H9 (cell line): Measurements from ENCODE around the gene SPATA6. TPM values are rescaled to one million over a fixed set of nuclear protein-coding genes. Genes with fewer than 3 reads are reported as not detected.
"Not testable (repeated sequence)": the region's sequence is repeated elsewhere in the genome, so short reads cannot be mapped to it uniquely, and the experiment has no call there.

Experiments used
- DNase-seq: peaks from one replicate; pipeline ENCODE4 v3.0.0-alpha.2; 2017
- H2AFZ ChIP-seq: one replicate; pipeline ENCODE4 v1.6.1; 2013; ENCODE audit warnings: mild to moderate bottlenecking, low read length, control low read depth, moderate library complexity
- H2AK5ac ChIP-seq: 2 replicates; pipeline ENCODE4 v1.6.1; 2013; ENCODE audit warnings: low read length, control low read depth, mixed read lengths; ENCODE audit not compliant: insufficient read length
- H2BK120ac ChIP-seq: one replicate; pipeline ENCODE4 v1.6.1; 2013; ENCODE audit warnings: low read depth, mild to moderate bottlenecking, low read length, control low read depth, inconsistent platforms; ENCODE audit not compliant: poor library complexity, severe bottlenecking
- H2BK12ac ChIP-seq: 2 replicates; pipeline ENCODE4 v1.6.1; 2013; ENCODE audit warnings: low read length, control low read depth, mixed read lengths, low read depth; ENCODE audit not compliant: insufficient read length
- H2BK15ac ChIP-seq: 2 replicates; pipeline ENCODE4 v1.6.1; 2013; ENCODE audit warnings: low read depth, low read length, control low read depth
- H2BK20ac ChIP-seq: one replicate; pipeline ENCODE4 v1.6.1; 2013; ENCODE audit warnings: low read depth, mild to moderate bottlenecking, low read length, control low read depth, inconsistent platforms; ENCODE audit not compliant: poor library complexity, severe bottlenecking
- H2BK5ac ChIP-seq: 2 replicates; pipeline ENCODE4 v1.6.1; 2013; ENCODE audit warnings: low read length, control low read depth, mixed read lengths; ENCODE audit not compliant: insufficient read length
- H3K14ac ChIP-seq: 2 replicates; pipeline ENCODE4 v1.6.1; 2013; ENCODE audit warnings: low read length, control low read depth; ENCODE audit not compliant: insufficient read depth
- H3K18ac ChIP-seq: 2 replicates; pipeline ENCODE4 v1.6.1; 2013; ENCODE audit warnings: low read depth, mild to moderate bottlenecking, mixed read lengths, low read length, control low read depth; ENCODE audit not compliant: insufficient read length
- H3K23ac ChIP-seq: 2 replicates; pipeline ENCODE4 v1.6.1; 2013; ENCODE audit warnings: low read length, control low read depth, mixed read lengths, low read depth; ENCODE audit not compliant: insufficient read length
- H3K23me2 ChIP-seq: 2 replicates; pipeline ENCODE4 v1.6.1; 2013; ENCODE audit warnings: low read depth, mild to moderate bottlenecking, mixed read lengths, low read length, control low read depth; ENCODE audit not compliant: insufficient read length, poor library complexity, severe bottlenecking
- H3K27ac ChIP-seq: 2 replicates; pipeline ENCODE4 v1.5.1; 2013; ENCODE audit warnings: low read length, control low read depth, mixed read lengths, low read depth; ENCODE audit not compliant: insufficient read length
- H3K27me3 ChIP-seq: 2 replicates; pipeline ENCODE4 v1.6.1; 2013; ENCODE audit warnings: low read length, control low read depth, inconsistent platforms; ENCODE audit not compliant: insufficient read depth
- H3K4ac ChIP-seq: 2 replicates; pipeline ENCODE4 v1.6.1; 2013; ENCODE audit warnings: low read depth, mild to moderate bottlenecking, control low read depth, inconsistent platforms, low read length, moderate library complexity
- H3K4me1 ChIP-seq: 2 replicates; pipeline ENCODE4 v1.6.1; 2013; ENCODE audit warnings: low read length, control low read depth, inconsistent platforms; ENCODE audit not compliant: insufficient read depth
- H3K4me2 ChIP-seq: 2 replicates; pipeline ENCODE4 v1.6.1; 2013; ENCODE audit warnings: low read length, control low read depth, mixed read lengths; ENCODE audit not compliant: insufficient read length, insufficient read depth
- H3K56ac ChIP-seq: 2 replicates; pipeline ENCODE4 v1.6.1; 2013; ENCODE audit warnings: low read depth, mild to moderate bottlenecking, mixed read lengths, low read length, control low read depth; ENCODE audit not compliant: insufficient read length
- H3K79me1 ChIP-seq: 2 replicates; pipeline ENCODE4 v1.6.1; 2013; ENCODE audit warnings: low read depth, mild to moderate bottlenecking, moderate library complexity, low read length, control low read depth, inconsistent platforms; ENCODE audit not compliant: insufficient read depth, poor library complexity, severe bottlenecking
- H3K79me2 ChIP-seq: 2 replicates; pipeline ENCODE4 v1.6.1; 2013; ENCODE audit warnings: low read length, control low read depth, inconsistent platforms; ENCODE audit not compliant: insufficient read depth
- H3K9ac ChIP-seq: 2 replicates; pipeline ENCODE4 v1.6.1; 2013; ENCODE audit warnings: low read length, control low read depth, mixed read lengths; ENCODE audit not compliant: insufficient read length; ENCODE audit errors: extremely low read depth
- H3K9me3 ChIP-seq: one replicate; pipeline ENCODE4 v1.6.1; 2013; ENCODE audit warnings: low read depth, low read length, inconsistent platforms; ENCODE audit not compliant: control insufficient read depth
- H3T11ph ChIP-seq: one replicate; pipeline ENCODE4 v1.6.1; 2013; ENCODE audit warnings: mild to moderate bottlenecking, low read length, control low read depth, inconsistent platforms
- H4K20me1 ChIP-seq: one replicate; pipeline ENCODE4 v1.6.1; 2013; ENCODE audit not compliant: control insufficient read depth, insufficient read length, insufficient read depth
- H4K5ac ChIP-seq: 2 replicates; pipeline ENCODE4 v1.6.1; 2013; ENCODE audit warnings: low read depth, mild to moderate bottlenecking, mixed read lengths, low read length, control low read depth; ENCODE audit not compliant: insufficient read length
- H4K8ac ChIP-seq: replicated peaks from 2 replicates; pipeline ENCODE4 v1.6.1; 2013; ENCODE audit warnings: low read length, control low read depth, mixed read lengths, low read depth; ENCODE audit not compliant: insufficient read length
- H4K91ac ChIP-seq: 2 replicates; pipeline ENCODE4 v1.6.1; 2013; ENCODE audit warnings: low read depth, mild to moderate bottlenecking, moderate library complexity, mixed read lengths, low read length, control low read depth; ENCODE audit not compliant: insufficient read length
- H3K27ac Mint-ChIP-seq, 3 experiments: 2 replicates in 2 of 3; 3 replicates in 1 of 3; pipeline ENCODE4 v1.8.0; 2020 to 2021; ENCODE audit warnings: mixed read lengths in 3 of 3, mild to moderate bottlenecking in 1 of 3, moderate library complexity in 1 of 3
- H3K27me3 Mint-ChIP-seq: 2 replicates; pipeline ENCODE4 v1.8.0; 2021; ENCODE audit warnings: low read depth, mild to moderate bottlenecking, moderate library complexity, mixed read lengths
- H3K36me3 Mint-ChIP-seq, 3 experiments: 2 replicates in 2 of 3; 3 replicates in 1 of 3; pipeline ENCODE4 v1.8.0; 2020 to 2021; ENCODE audit warnings: low read depth in 3 of 3, mixed read lengths in 3 of 3; ENCODE audit not compliant: insufficient read depth in 1 of 3
- H3K4me1 Mint-ChIP-seq, 2 experiments: 2 replicates each; pipeline ENCODE4 v1.8.0; 2020; ENCODE audit warnings: mixed read lengths in 2 of 2
- H3K4me3 Mint-ChIP-seq, 2 experiments: 2 replicates in 1 of 2; 3 replicates in 1 of 2; pipeline ENCODE4 v1.8.0; 2020 to 2021; ENCODE audit warnings: mild to moderate bottlenecking in 2 of 2, mixed read lengths in 2 of 2, moderate library complexity in 1 of 2
- H3K9me3 Mint-ChIP-seq, 2 experiments: 2 replicates in 1 of 2; 3 replicates in 1 of 2; pipeline ENCODE4 v1.8.0; 2020; ENCODE audit warnings: mild to moderate bottlenecking in 2 of 2, mixed read lengths in 2 of 2, moderate library complexity in 1 of 2
- WGBS: extraction: QIAGEN DNeasy Blood & Tissue Kit; methylation state at CpG from one replicate; pipeline ENCODE4 v1.1.7; 2013; ENCODE audit warnings: missing lambda C conversion rate, low lambda C conversion rate, mixed read lengths; ENCODE audit not compliant: insufficient read length; ENCODE audit errors: extremely low coverage; 5-methylcytosine and 5-hydroxymethylcytosine counted together
- total RNA-seq: library from RNA; stranded (reverse); gene quantifications from 2 replicates; pipeline ENCODE4 v1.2.1, GENCODE V29; 2021

The SPATA6 gene
- total RNA-seq, 1 experiment from 2014 or later = 8.0 TPM

GRCh38 chr1:48277437-48277836, 194.6 kb downstream of the SPATA6 start:
- H4K91ac ChIP-seq, H3K9me3 ChIP-seq, H3K23me2 ChIP-seq, H3K4me2 ChIP-seq, H3K9ac ChIP-seq, H3K27me3 Mint-ChIP-seq, H2BK12ac ChIP-seq, H2AK5ac ChIP-seq, H2BK15ac ChIP-seq, H3K4ac ChIP-seq, H3K27ac Mint-ChIP-seq, H2AFZ ChIP-seq, H3K27ac ChIP-seq, H3K79me1 ChIP-seq, H3K14ac ChIP-seq, H2BK5ac ChIP-seq, H2BK120ac ChIP-seq, DNase-seq, H3K4me3 Mint-ChIP-seq, H2BK20ac ChIP-seq, H3K4me1 ChIP-seq, H3K27me3 ChIP-seq, H3K23ac ChIP-seq, H4K8ac ChIP-seq, H4K5ac ChIP-seq, H4K20me1 ChIP-seq, H3K56ac ChIP-seq, H3K18ac ChIP-seq, H3T11ph ChIP-seq, H3K4me1 Mint-ChIP-seq, H3K79me2 ChIP-seq: not testable (repeated sequence)
- H3K36me3 Mint-ChIP-seq = peaks cover 0 to 17% (median 16%) of the 10 kb centered on the region in 3 experiments; a peak in 5 of 7 replicates
- no CpG with 5 or more reads among the region's 10 CpGs for WGBS
- peaks cover 39 to 48% of the 10 kb centered on the region in 2 experiments for H3K9me3 Mint-ChIP-seq
